Glutamatergic neuron (in vitro differentiated cells): ENCODE results near the gene CYB561D2. TPM values are rescaled to one million over a fixed set of nuclear protein-coding genes. Genes with fewer than 3 reads are reported as not detected.

Experiments used
- DNase-seq: peaks from one replicate; pipeline ENCODE4 v3.0.0; 2022
- H3K27ac Mint-ChIP-seq: one replicate; pipeline ENCODE4 v1.8.0; 2020; ENCODE audit warnings: mild to moderate bottlenecking, mixed read lengths, inconsistent platforms; ENCODE audit not compliant: unreplicated experiment
- H3K27me3 Mint-ChIP-seq: one replicate; pipeline ENCODE4 v1.8.0; 2020; ENCODE audit warnings: mild to moderate bottlenecking, moderate library complexity, mixed read lengths, inconsistent platforms; ENCODE audit not compliant: unreplicated experiment
- H3K36me3 Mint-ChIP-seq: one replicate; pipeline ENCODE4 v1.8.0; 2020; ENCODE audit warnings: mild to moderate bottlenecking, mixed read lengths, inconsistent platforms; ENCODE audit not compliant: unreplicated experiment
- H3K4me1 Mint-ChIP-seq: one replicate; pipeline ENCODE4 v1.8.0; 2020; ENCODE audit warnings: mild to moderate bottlenecking, low read depth, mixed read lengths, inconsistent platforms; ENCODE audit not compliant: unreplicated experiment
- H3K4me3 Mint-ChIP-seq: one replicate; pipeline ENCODE4 v1.8.0; 2020; ENCODE audit warnings: mild to moderate bottlenecking, mixed read lengths, inconsistent platforms; ENCODE audit not compliant: unreplicated experiment
- H3K9me3 Mint-ChIP-seq: one replicate; pipeline ENCODE4 v1.8.0; 2020; ENCODE audit warnings: mild to moderate bottlenecking, moderate library complexity, mixed read lengths, inconsistent platforms; ENCODE audit not compliant: unreplicated experiment
- total RNA-seq: library from RNA; stranded (reverse); fragmentation: NEBNext Ultra II Directional; extraction: Animal tissue kit (Norgen Biotek cat#: 25700); gene quantifications from one replicate; pipeline ENCODE4 v1.2.1, GENCODE V29; 2021; ENCODE audit not compliant: unreplicated experiment
- TF ChIP-seq, protein P1 (sequence below): fragments of 200-600 bp; sonication (generic); IDR thresholded peaks from one replicate; pipeline ENCODE4 v1.5.0; 2021; ENCODE audit not compliant: partially characterized antibody, unreplicated experiment

The CYB561D2 gene
- total RNA-seq, 1 donor from 2014 or later: 12.6 TPM

DNA sequence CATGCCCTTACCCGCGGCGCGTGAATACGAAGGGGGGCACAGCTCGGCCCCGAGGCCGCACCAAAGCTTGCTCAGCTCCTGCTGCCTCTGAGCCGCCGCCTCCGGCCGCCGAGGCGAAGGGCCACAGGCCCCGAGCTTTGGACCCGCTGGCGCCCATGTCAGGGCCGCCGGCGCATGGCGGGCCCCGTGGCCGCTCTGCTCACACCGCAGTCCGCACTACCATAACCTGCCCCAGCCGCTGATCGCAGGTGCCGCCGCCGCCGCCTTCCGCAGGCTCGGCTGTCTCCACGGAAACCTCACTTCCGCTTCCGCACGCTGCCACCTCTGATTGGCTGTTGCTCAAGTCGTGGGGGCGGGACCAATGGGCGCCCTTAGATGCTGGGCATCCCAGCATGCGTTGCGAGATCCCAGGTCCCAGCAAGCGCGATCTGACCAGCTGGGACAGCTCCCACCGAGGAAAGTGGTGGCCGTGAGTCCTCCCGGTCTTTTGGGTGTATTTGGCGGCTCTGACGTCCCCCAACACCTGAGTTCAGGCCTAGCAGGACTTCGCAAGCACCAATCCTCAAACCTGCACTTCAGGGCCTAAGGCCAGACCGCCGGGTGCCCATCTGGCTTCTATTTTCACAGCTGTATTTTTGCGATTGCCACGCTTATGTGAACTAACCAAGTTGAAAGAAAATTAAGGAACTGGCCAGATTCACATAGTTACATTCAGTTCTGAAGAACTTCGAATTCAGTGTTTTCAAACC is 22.5 kb upstream of the CYB561D2 start, which contains the start of gene TUSC2:
Gene TUSC2, minus strand, starts transcription at position 281 of the 749 bp plus-strand sequence. Its CDS starts 124 bp downstream, at position 157.
- Mint-ChIP-seq H3K27ac (peak within 1 kb of the TSS; percentile 82), H3K4me1 (peaks cover 6% of the 10 kb centered on the region), H3K4me3 (peak within 1 kb of the TSS; percentile 88), H3K36me3 (no peaks in the 10 kb centered on the region), H3K9me3 (peaks cover 4% of the 10 kb centered on the region), H3K27me3 (peaks cover 1% of the 10 kb centered on the region)
- DNase-seq: peak; percentile 97
- TF ChIP-seq, protein P1, sequence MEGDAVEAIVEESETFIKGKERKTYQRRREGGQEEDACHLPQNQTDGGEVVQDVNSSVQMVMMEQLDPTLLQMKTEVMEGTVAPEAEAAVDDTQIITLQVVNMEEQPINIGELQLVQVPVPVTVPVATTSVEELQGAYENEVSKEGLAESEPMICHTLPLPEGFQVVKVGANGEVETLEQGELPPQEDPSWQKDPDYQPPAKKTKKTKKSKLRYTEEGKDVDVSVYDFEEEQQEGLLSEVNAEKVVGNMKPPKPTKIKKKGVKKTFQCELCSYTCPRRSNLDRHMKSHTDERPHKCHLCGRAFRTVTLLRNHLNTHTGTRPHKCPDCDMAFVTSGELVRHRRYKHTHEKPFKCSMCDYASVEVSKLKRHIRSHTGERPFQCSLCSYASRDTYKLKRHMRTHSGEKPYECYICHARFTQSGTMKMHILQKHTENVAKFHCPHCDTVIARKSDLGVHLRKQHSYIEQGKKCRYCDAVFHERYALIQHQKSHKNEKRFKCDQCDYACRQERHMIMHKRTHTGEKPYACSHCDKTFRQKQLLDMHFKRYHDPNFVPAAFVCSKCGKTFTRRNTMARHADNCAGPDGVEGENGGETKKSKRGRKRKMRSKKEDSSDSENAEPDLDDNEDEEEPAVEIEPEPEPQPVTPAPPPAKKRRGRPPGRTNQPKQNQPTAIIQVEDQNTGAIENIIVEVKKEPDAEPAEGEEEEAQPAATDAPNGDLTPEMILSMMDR: no peak

DNA sequence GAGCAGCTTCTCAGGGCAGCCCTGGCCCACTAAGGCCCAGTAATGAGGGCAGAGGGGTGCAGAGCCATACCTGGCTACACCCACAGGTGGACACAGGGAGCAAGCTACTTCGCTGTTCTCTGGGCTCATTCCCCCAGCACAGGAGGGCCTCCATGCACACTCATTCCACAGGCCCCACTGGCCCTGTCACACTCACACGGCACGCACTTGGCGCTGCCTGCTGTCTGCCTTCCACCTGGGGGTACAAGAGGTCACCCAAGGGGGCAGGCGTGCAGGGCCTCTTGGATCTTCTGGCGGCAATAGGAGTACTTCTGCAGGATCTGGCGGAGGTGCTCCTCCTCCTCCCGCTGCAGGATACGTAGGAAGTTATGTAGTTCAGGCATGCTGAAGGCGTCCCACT is 20.3 kb upstream of the CYB561D2 start:
- no peak for DNase-seq
- H3K9me3 Mint-ChIP-seq: peaks cover 3% of the 10 kb centered on the region
- H3K27me3 Mint-ChIP-seq: no peaks in the 10 kb centered on the region
- H3K27ac Mint-ChIP-seq: no peak overlapping the region
- H3K4me1 Mint-ChIP-seq: peaks cover 10% of the 10 kb centered on the region
- TF ChIP-seq, protein P1: no peak
- H3K36me3 Mint-ChIP-seq: no peaks in the 10 kb centered on the region
- H3K4me3 Mint-ChIP-seq: no peak overlapping the region

DNA sequence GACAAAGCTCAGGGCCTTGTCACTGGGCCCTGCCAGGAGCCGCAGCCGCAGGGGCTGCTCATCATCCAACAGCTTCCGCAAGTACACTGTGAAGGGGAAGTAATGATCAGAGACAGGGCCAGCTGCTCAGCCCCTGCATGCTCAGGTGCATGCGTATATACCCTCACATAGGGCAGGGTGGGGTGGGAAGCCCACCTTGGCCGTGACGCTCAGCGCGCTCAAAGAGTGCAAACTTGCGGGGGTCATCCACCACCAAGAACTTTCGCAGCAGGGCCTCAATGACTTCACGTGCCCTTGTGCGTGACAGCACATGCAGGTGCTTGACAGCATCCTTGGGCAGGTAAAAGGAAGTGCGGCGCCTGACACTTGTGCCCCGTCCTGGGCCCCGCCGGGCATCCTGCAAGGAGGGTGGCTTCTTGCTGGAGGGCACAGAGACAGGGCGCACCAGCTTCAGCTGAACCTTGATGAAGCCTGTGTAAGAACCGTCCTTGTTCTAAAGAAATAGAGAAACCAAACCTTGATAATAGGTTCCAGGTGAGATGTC is 19.2 kb upstream of the CYB561D2 start:
- Mint-ChIP-seq H3K27me3 (peaks cover 4% of the 10 kb centered on the region), H3K27ac (no peak overlapping the region), H3K9me3 (peaks cover 6% of the 10 kb centered on the region), H3K36me3 (no peaks in the 10 kb centered on the region), H3K4me1 (peaks cover 16% of the 10 kb centered on the region), H3K4me3 (no peak overlapping the region)
- TF ChIP-seq, protein P1: no peak
- DNase-seq: no peak

DNA sequence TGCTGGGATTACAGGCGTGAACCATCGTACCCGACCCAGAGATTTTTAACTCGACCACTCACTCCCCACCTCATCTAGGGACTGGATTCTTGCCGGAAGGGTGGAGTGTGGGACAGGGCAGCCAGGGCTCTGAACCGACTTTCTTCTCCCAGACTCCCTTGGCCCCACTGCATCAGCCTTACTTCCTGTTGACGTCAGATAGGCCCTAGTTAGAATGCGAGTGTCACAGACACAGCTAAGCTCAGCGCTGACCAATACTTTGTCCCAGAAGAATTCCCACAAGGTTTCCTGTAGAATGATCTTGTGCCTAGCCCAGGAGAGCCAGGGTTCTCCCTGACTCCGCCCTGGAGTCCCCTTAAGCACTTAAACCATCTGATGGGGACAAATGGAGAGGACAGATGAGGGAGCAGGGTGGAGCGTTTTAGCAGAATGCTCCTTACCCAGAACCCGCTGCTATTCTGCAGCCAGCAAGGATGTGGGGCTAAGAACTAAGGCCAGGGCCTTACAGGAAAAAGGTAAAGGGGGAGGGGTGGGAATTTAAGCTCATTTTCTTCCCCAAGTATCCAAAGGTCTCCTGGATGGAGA is 16.8 kb upstream of the CYB561D2 start:
- TF ChIP-seq, protein P1: no peak
- H3K27ac Mint-ChIP-seq: peak overlapping the region; percentile 82
- H3K36me3 Mint-ChIP-seq: no peaks in the 10 kb centered on the region
- peaks cover 22% of the 10 kb centered on the region for H3K4me1 Mint-ChIP-seq
- peaks cover 12% of the 10 kb centered on the region for H3K27me3 Mint-ChIP-seq
- peaks cover 15% of the 10 kb centered on the region for H3K9me3 Mint-ChIP-seq
- no peak for DNase-seq
- peak overlapping the region; percentile 76 for H3K4me3 Mint-ChIP-seq
